HG03460 (cell line): ENCODE results near the gene NCKAP5.

Source experiments
- ATAC-seq: cut with Tn5 transposase; IDR thresholded peaks from one replicate; pipeline ENCODE4 v1.9.1; 2021; ENCODE audit not compliant: unreplicated experiment

The NCKAP5 gene

GRCh38 chr2:133498662-133499585 is 69.3 kb downstream of the NCKAP5 start:
- ATAC-seq = peak; percentile 61

- no peak for ATAC-seq
Measured at GRCh38 chr2:133497951-133498565, 70.2 kb downstream of the NCKAP5 start.

- no peak for ATAC-seq
Measured at GRCh38 chr2:133497270-133497893, 70.9 kb downstream of the NCKAP5 start.

GRCh38 chr2:133496501-133497269 is 71.6 kb downstream of the NCKAP5 start:
- no peak for ATAC-seq

GRCh38 chr2:133495226-133495625 is 73.0 kb downstream of the NCKAP5 start:
- ATAC-seq = no peak

- no peak for ATAC-seq
Measured at GRCh38 chr2:133492719-133493380, 75.4 kb downstream of the NCKAP5 start.

- ATAC-seq = no peak
Measured at GRCh38 chr2:133490411-133490980, 77.8 kb downstream of the NCKAP5 start.

- ATAC-seq = no peak
Measured at GRCh38 chr2:133489641-133490410, 78.4 kb downstream of the NCKAP5 start.

- no peak for ATAC-seq
Measured at GRCh38 chr2:133489146-133489545, 79.1 kb downstream of the NCKAP5 start.

GRCh38 chr2:133486771-133487191 is 81.5 kb downstream of the NCKAP5 start:
- ATAC-seq = no peak

GRCh38 chr2:133485868-133486267 is 82.4 kb downstream of the NCKAP5 start:
- ATAC-seq = no peak

GRCh38 chr2:133484784-133485183 is 83.5 kb downstream of the NCKAP5 start:
- ATAC-seq = peak; percentile 69

GRCh38 chr2:133484106-133484505 is 84.2 kb downstream of the NCKAP5 start:
- ATAC-seq = no peak

GRCh38 chr2:133483181-133483580 is 85.1 kb downstream of the NCKAP5 start:
- ATAC-seq = no peak

GRCh38 chr2:133480707-133481429 is 87.4 kb downstream of the NCKAP5 start:
- no peak for ATAC-seq

- no peak for ATAC-seq
Measured at GRCh38 chr2:133477616-133477990, 90.7 kb downstream of the NCKAP5 start.

GRCh38 chr2:133476931-133477615 is 91.2 kb downstream of the NCKAP5 start:
- no peak for ATAC-seq

GRCh38 chr2:133476286-133476685 is 92.0 kb downstream of the NCKAP5 start:
- no peak for ATAC-seq
